ENCODE results near the gene IGSF21.

Gene IGSF21

GRCh38 chr1:18417316-18418269 lies 310.0 kb downstream of the IGSF21 start:
- no peak for TF ChIP-seq CTCF (IDR thresholded peaks at IDR 0.05; ENCODE audit: low read depth, low read length)
- no peak overlapping the region for H3K4me3 ChIP-seq (replicated peaks in 1 of 2; ENCODE audit: low read depth in 2 of 2, low read length in 2 of 2)
- no peak for DNase-seq (ENCODE audit: low read depth in 2 of 2)

- no peak for DNase-seq (ENCODE audit: low read depth in 2 of 2)
- no peak overlapping the region for H3K4me3 ChIP-seq (replicated peaks in 1 of 2; ENCODE audit: low read depth in 2 of 2, low read length in 2 of 2)
- no peak for TF ChIP-seq CTCF (IDR thresholded peaks at IDR 0.05; ENCODE audit: low read depth, low read length)
These were observed 311.7 kb downstream of the IGSF21 start for GRCh38 chr1:18419113-18419844.

GRCh38 chr1:18419845-18420184 lies 312.2 kb downstream of the IGSF21 start:
- no peak overlapping the region for H3K4me3 ChIP-seq (replicated peaks in 1 of 2; ENCODE audit: low read depth in 2 of 2, low read length in 2 of 2)
- no peak for TF ChIP-seq CTCF (IDR thresholded peaks at IDR 0.05; ENCODE audit: low read depth, low read length)
- no peak for DNase-seq (ENCODE audit: low read depth in 2 of 2)

- no peak for TF ChIP-seq CTCF (IDR thresholded peaks at IDR 0.05; ENCODE audit: low read depth, low read length)
- no peak for DNase-seq (ENCODE audit: low read depth in 2 of 2)
- H3K4me3 ChIP-seq (replicated peaks in 1 of 2; ENCODE audit: low read depth in 2 of 2, low read length in 2 of 2): no peak overlapping the region
These were observed 314.6 kb downstream of the IGSF21 start for GRCh38 chr1:18422076-18422777.

GRCh38 chr1:18422954-18423353 lies 315.4 kb downstream of the IGSF21 start:
- TF ChIP-seq CTCF (IDR thresholded peaks at IDR 0.05; ENCODE audit: low read depth, low read length): no peak
- no peak overlapping the region for H3K4me3 ChIP-seq (replicated peaks in 1 of 2; ENCODE audit: low read depth in 2 of 2, low read length in 2 of 2)
- no peak for DNase-seq (ENCODE audit: low read depth in 2 of 2)

GRCh38 chr1:18426580-18426979 lies 319.0 kb downstream of the IGSF21 start:
- TF ChIP-seq CTCF (IDR thresholded peaks at IDR 0.05; ENCODE audit: low read depth, low read length): no peak
- no peak for DNase-seq (ENCODE audit: low read depth in 2 of 2)
- no peak overlapping the region for H3K4me3 ChIP-seq (replicated peaks in 1 of 2; ENCODE audit: low read depth in 2 of 2, low read length in 2 of 2)

Data from cardiac fibroblast (primary cell).